HCT116 (cell line): Measurements from ENCODE around the gene CKLF. TPM values are rescaled to one million over a fixed set of nuclear protein-coding genes. Genes with fewer than 3 reads are reported as not detected.

Experiments used
- ATAC-seq: fragments of 200-7000 bp; cut with Tn5 transposase; 2 replicates; pipeline ENCODE4 v1.9.1; 2020; ENCODE audit warnings: mild to moderate bottlenecking, moderate library complexity
- BruUV-seq: library from RNA; stranded (reverse); fragments of 400-500 nt; replicated peaks from 2 replicates; lab custom pipeline; 2021; lab: Mats Ljungman, UMichigan
- CTCF ChIA-PET: fragments of 300-600 bp; sonication (Branson Sonifier 250); formaldehyde crosslinking; loops from one replicate; lab custom pipeline; 2021; ENCODE audit warnings: antibody characterized with exemption; lab: Charles Lee
- POLR2A ChIA-PET: fragments of 300-600, 350-600 bp; sonication (Branson Sonifier 250); formaldehyde crosslinking; loops from one replicate; lab custom pipeline; 2021; ENCODE audit warnings: antibody characterized with exemption; lab: Charles Lee
- RAD21 ChIA-PET, 2 experiments: fragments of 300-600 bp; sonication (Branson Sonifier 250); formaldehyde crosslinking; loops; one replicate each; lab custom pipeline; 2023; ENCODE audit warnings: low total read pairs in 2 of 2; ENCODE audit not compliant: uncharacterized antibody in 2 of 2, unreplicated experiment in 2 of 2, low non-redundant PET in 1 of 2; lab: Charles Lee
- DNase-seq: peaks from one replicate; pipeline ENCODE4 v3.0.0-alpha.2; 2010; ENCODE audit warnings: low read depth, low spot score
- H2AFZ ChIP-seq: fragments of 200-600 bp; shearing (Covaris generic), sonication (generic); 2 replicates; pipeline ENCODE4 v1.6.1; 2017; ENCODE audit warnings: low read depth, mixed run types, mixed read lengths, antibody characterized with exemption, low read length; ENCODE audit not compliant: poor library complexity, severe bottlenecking
- H3K27ac ChIP-seq: 2 replicates; pipeline ENCODE4 v1.5.1; 2012; ENCODE audit warnings: low read depth, low read length
- H3K27me3 ChIP-seq: fragments of 200-600 bp; sonication (generic); 2 replicates; pipeline ENCODE4 v1.6.1; 2016; ENCODE audit warnings: mixed run types, low read length, mixed read lengths; ENCODE audit not compliant: insufficient read depth
- H3K36me3 ChIP-seq, 2 experiments: fragments of 200-500 bp in 1 of 2; fragments of 200-600 bp in 1 of 2; sonication (Bioruptor generic) in 1 of 2; sonication (generic) in 1 of 2; 2 replicates each; pipeline versions ENCODE4 v1.5.1 to v1.6.1; 2014 to 2016; ENCODE audit warnings: low read length in 2 of 2, inconsistent platforms in 1 of 2, mixed read lengths in 1 of 2, mixed run types in 1 of 2; ENCODE audit not compliant: insufficient read depth in 2 of 2, control insufficient read depth in 1 of 2
- H3K4me1 ChIP-seq, 2 experiments: fragments of 200-600 bp in 1 of 2; sonication (generic) in 1 of 2; 2 replicates each; pipeline versions ENCODE4 v1.5.1 to v1.6.1; 2012 to 2017; ENCODE audit warnings: low read length in 2 of 2, inconsistent platforms in 1 of 2, mild to moderate bottlenecking in 1 of 2, mixed read lengths in 1 of 2, mixed run types in 1 of 2, moderate library complexity in 1 of 2; ENCODE audit not compliant: insufficient read depth in 2 of 2, control insufficient read depth in 1 of 2
- H3K4me2 ChIP-seq: fragments of 200-600 bp; sonication (generic); 2 replicates; pipeline ENCODE4 v1.6.1; 2017; ENCODE audit warnings: mixed run types, low read length, mixed read lengths
- H3K4me3 ChIP-seq, 2 experiments: fragments of 200-600 bp in 1 of 2; sonication (generic) in 1 of 2; replicated peaks in 1 of 2; 2 replicates each; pipeline ENCODE4 v1.5.1; 2011 to 2016; ENCODE audit warnings: low read length in 2 of 2, control low read depth in 1 of 2, low read depth in 1 of 2, mild to moderate bottlenecking in 1 of 2, mixed read lengths in 1 of 2, mixed run types in 1 of 2
- H3K79me2 ChIP-seq: fragments of 200-600 bp; sonication (generic); 2 replicates; pipeline ENCODE4 v1.6.1; 2017; ENCODE audit warnings: mild to moderate bottlenecking, mixed run types, low read length, moderate library complexity, mixed read lengths; ENCODE audit not compliant: insufficient read depth
- H3K9ac ChIP-seq: fragments of 200-600 bp; sonication (generic); 2 replicates; pipeline ENCODE4 v1.6.1; 2016; ENCODE audit warnings: low read length, mixed read lengths
- H3K9me2 ChIP-seq: fragments of 200-600 bp; sonication (generic), shearing (Covaris generic); 2 replicates; pipeline ENCODE4 v1.6.1; 2017; ENCODE audit warnings: mixed run types, mild to moderate bottlenecking, moderate library complexity; ENCODE audit not compliant: insufficient read depth
- H3K9me3 ChIP-seq, 2 experiments: fragments of 200-500 bp in 1 of 2; fragments of 200-600 bp in 1 of 2; sonication (Bioruptor generic) in 1 of 2; sonication (generic) in 1 of 2; 2 replicates each; pipeline ENCODE4 v1.6.1; 2014 to 2017; ENCODE audit warnings: low read length in 2 of 2, mixed read lengths in 2 of 2, inconsistent platforms in 1 of 2, low read depth in 1 of 2, mild to moderate bottlenecking in 1 of 2, mixed run types in 1 of 2, moderate library complexity in 1 of 2; ENCODE audit not compliant: control insufficient read depth in 1 of 2, insufficient read depth in 1 of 2
- H4K20me1 ChIP-seq: fragments of 200-600 bp; sonication (generic), shearing (Covaris generic); 2 replicates; pipeline ENCODE4 v1.6.1; 2017; ENCODE audit warnings: mixed run types, mild to moderate bottlenecking, moderate library complexity; ENCODE audit not compliant: insufficient read depth
- ATF3 ChIP-seq: IDR thresholded peaks from 2 replicates; pipeline ENCODE4 v1.6.1; 2012
- CBX3 ChIP-seq: IDR thresholded peaks from 2 replicates; pipeline ENCODE4 v1.6.1; 2012; ENCODE audit warnings: low read depth
- EGR1 ChIP-seq: IDR thresholded peaks from 2 replicates; pipeline ENCODE4 v1.6.1; 2012; ENCODE audit warnings: low read depth
- ELF1 ChIP-seq: IDR thresholded peaks from 2 replicates; pipeline ENCODE4 v1.6.1; 2012; ENCODE audit warnings: low read depth, borderline replicate concordance
- EZH2 ChIP-seq: fragments of 200-600 bp; sonication (generic); IDR thresholded peaks from 2 replicates; pipeline ENCODE4 v1.6.1; 2017; ENCODE audit warnings: antibody characterized with exemption, mixed run types
- EZH2phosphoT487 ChIP-seq: fragments of 200-600 bp; IDR thresholded peaks from 2 replicates; pipeline ENCODE4 v1.6.1; 2018; ENCODE audit warnings: antibody characterized with exemption, borderline replicate concordance
- JUND ChIP-seq: IDR thresholded peaks from 2 replicates; pipeline ENCODE4 v1.6.1; 2012
- POLR2A ChIP-seq: IDR thresholded peaks from 2 replicates; pipeline ENCODE4 v1.7.0; 2011; ENCODE audit warnings: borderline replicate concordance; ENCODE audit not compliant: insufficient read depth, insufficient read length; ENCODE audit errors: extremely low read depth
- POLR2AphosphoS5 ChIP-seq: IDR thresholded peaks from 2 replicates; pipeline ENCODE4 v1.6.1; 2011; ENCODE audit warnings: mild to moderate bottlenecking, low read depth, low read length, moderate library complexity
- RAD21 ChIP-seq: IDR thresholded peaks from 2 replicates; pipeline ENCODE4 v1.6.1; 2012; ENCODE audit warnings: low read depth, mild to moderate bottlenecking
- SIN3A ChIP-seq: IDR thresholded peaks from 2 replicates; pipeline ENCODE4 v1.6.1; 2012; ENCODE audit warnings: low read depth
- SP1 ChIP-seq: IDR thresholded peaks from 2 replicates; pipeline ENCODE4 v1.6.1; 2012; ENCODE audit warnings: low read depth
- YY1 ChIP-seq: IDR thresholded peaks from 2 replicates; pipeline ENCODE4 v1.6.1; 2011; ENCODE audit warnings: low read length, low read depth, moderate library complexity, mild to moderate bottlenecking; ENCODE audit not compliant: insufficient replicate concordance; ENCODE audit errors: extremely low read depth
- ZBTB33 ChIP-seq: IDR thresholded peaks from 2 replicates; pipeline ENCODE4 v1.6.1; 2011; ENCODE audit warnings: mild to moderate bottlenecking, low read length, moderate library complexity; ENCODE audit not compliant: insufficient replicate concordance; ENCODE audit errors: extremely low read depth
- ZNF274 ChIP-seq: fragments of 200-500 bp; sonication (Bioruptor generic); IDR thresholded peaks from 2 replicates; pipeline ENCODE4 v1.6.1; 2014; ENCODE audit warnings: mild to moderate bottlenecking, low read depth, low read length, inconsistent platforms
- intact Hi-C: fragments of 100-400 bp; cut with micrococcal nuclease; formaldehyde crosslinking; loops from 2 replicates; pipeline ENCODE4 v1.10.0; 2022
- total RNA-seq: library from RNA; stranded (reverse); gene quantifications from one replicate; pipeline ENCODE4 v1.2.1, GENCODE V29; 2021; ENCODE audit not compliant: unreplicated experiment
- TF ChIP-seq, protein P1 (sequence below), 3 experiments: fragments of 200-600 bp in 1 of 3; sonication (generic) in 1 of 3; IDR thresholded peaks in 2 of 3; conservative IDR thresholded peaks in 1 of 3; 2 replicates each; pipeline ENCODE4 v1.5.1; 2012 to 2017; ENCODE audit warnings: low read depth in 2 of 3, low read length in 2 of 3, antibody characterized with exemption in 1 of 3, borderline replicate concordance in 1 of 3, control low read depth in 1 of 3, mild to moderate bottlenecking in 1 of 3, mixed read lengths in 1 of 3, mixed run types in 1 of 3, moderate library complexity in 1 of 3; ENCODE audit not compliant: insufficient read depth in 1 of 3

The CKLF gene
- total RNA-seq, 1 experiment from 2014 or later: 38.6 TPM

GRCh38 chr16:66601471-66601870 lies 49.1 kb downstream of the CKLF start:
- Histone ChIP-seq H3K79me2 (peaks cover 8% of the 10 kb centered on the region; the same call in 1 of the 2 replicates), H3K9ac (no peak overlapping the region), H2AFZ (no peak overlapping the region), H3K4me3 (no peak overlapping the region), H3K9me3 (no peaks in the 10 kb centered on the region), H3K4me1 (peaks cover 15 to 20% of the 10 kb centered on the region in 2 experiments), H3K9me2 (no peaks in the 10 kb centered on the region), H3K27me3 (no peaks in the 10 kb centered on the region), H3K36me3 (no peaks in the 10 kb centered on the region), H4K20me1 (no peaks in the 10 kb centered on the region), H3K4me2 (no peak overlapping the region), H3K27ac (no peak overlapping the region)
- TF ChIP-seq EGR1 (no peak), ATF3 (no peak), JUND (no peak), SIN3A (no peak), ELF1 (no peak), EZH2phosphoT487 (no peak), YY1 (no peak), POLR2A (no peak), SP1 (no peak), CBX3 (no peak), ZBTB33 (no peak), RAD21 (no peak), EZH2 (no peak), POLR2AphosphoS5 (no peak), ZNF274 (no peak)
- TF ChIP-seq, protein P1, sequence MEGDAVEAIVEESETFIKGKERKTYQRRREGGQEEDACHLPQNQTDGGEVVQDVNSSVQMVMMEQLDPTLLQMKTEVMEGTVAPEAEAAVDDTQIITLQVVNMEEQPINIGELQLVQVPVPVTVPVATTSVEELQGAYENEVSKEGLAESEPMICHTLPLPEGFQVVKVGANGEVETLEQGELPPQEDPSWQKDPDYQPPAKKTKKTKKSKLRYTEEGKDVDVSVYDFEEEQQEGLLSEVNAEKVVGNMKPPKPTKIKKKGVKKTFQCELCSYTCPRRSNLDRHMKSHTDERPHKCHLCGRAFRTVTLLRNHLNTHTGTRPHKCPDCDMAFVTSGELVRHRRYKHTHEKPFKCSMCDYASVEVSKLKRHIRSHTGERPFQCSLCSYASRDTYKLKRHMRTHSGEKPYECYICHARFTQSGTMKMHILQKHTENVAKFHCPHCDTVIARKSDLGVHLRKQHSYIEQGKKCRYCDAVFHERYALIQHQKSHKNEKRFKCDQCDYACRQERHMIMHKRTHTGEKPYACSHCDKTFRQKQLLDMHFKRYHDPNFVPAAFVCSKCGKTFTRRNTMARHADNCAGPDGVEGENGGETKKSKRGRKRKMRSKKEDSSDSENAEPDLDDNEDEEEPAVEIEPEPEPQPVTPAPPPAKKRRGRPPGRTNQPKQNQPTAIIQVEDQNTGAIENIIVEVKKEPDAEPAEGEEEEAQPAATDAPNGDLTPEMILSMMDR (IDR thresholded peaks at IDR 0.05 in 2 of 3, conservative IDR thresholded peaks at IDR 0.05 in 1 of 3; ENCODE audit: borderline replicate concordance in 1 of 3, insufficient read depth in 1 of 3, low read depth in 2 of 3, low read length in 2 of 3): no peak
- no peak for ATAC-seq
- BruUV-seq: no TSS peak
- intact Hi-C loops: no loop called here
- RAD21 ChIA-PET: no interaction called here
- CTCF ChIA-PET: no interaction called here
- no peak for DNase-seq
- POLR2A ChIA-PET: interaction anchor here (0.6 kb wide), 1 partner anchor 9 kb away, joined by 3 read pairs; no protein-coding TSS in a partner anchor
